ENCODE data around the gene RBM25. TPM values are rescaled to one million over a fixed set of nuclear protein-coding genes. Genes with fewer than 3 reads are reported as not detected.
"Not testable (repeated sequence)": the region's sequence is repeated elsewhere in the genome, so short reads cannot be mapped to it uniquely, and the experiment has no call there.

Gene RBM25
- total RNA-seq, 4 donors from 2014 or later: 28.4 to 34.1 (median 30.1) TPM

DNA sequence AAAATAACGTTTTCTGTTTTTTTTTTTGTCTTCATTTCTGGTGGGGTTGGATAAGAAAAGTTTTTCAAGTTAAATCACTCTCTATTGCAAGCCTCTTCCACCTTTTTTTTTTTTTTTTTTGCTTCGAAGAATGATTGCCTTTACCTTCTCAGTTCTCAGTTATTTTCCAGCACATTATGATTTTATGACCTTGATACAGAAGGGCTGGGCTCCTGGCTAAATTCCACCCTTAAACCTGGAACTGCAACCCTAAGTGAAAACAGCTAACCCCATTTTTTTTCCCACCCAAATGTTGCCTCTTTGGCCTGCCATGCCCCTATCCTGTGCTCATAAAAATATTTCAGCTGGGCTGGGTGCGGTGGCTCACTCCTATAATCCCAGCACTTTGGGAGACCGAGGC is 109.4 kb downstream of the RBM25 start:
- DNase-seq (no peak), ATAC-seq (no peak)
- in situ Hi-C loops (cut with MboI; ENCODE audit: low sequenced_read_pairs in 4 of 4) (loop anchor here in 1 of 4 donors (25.0 kb wide), 1 partner anchor 295 kb away; the partner anchor contains the start of gene NUMB), intact Hi-C loops (cut with DNase I; ENCODE audit: low total_unique reads) (no loop called here)
- Histone ChIP-seq H3K4me3 (no peak overlapping the region), H3K4me1 (peaks cover 0 to 3% of the 10 kb centered on the region in 2 donors), H3K27me3 (no peaks in the 10 kb centered on the region), H3K27ac (no peak overlapping the region), H3K9me3 (no peaks in the 10 kb centered on the region), H3K36me3 (peaks cover 0 to 40% of the 10 kb centered on the region in 2 donors)
- TF ChIP-seq POLR2A (IDR thresholded peaks at IDR 0.05): no peak
- TF ChIP-seq, protein P1, sequence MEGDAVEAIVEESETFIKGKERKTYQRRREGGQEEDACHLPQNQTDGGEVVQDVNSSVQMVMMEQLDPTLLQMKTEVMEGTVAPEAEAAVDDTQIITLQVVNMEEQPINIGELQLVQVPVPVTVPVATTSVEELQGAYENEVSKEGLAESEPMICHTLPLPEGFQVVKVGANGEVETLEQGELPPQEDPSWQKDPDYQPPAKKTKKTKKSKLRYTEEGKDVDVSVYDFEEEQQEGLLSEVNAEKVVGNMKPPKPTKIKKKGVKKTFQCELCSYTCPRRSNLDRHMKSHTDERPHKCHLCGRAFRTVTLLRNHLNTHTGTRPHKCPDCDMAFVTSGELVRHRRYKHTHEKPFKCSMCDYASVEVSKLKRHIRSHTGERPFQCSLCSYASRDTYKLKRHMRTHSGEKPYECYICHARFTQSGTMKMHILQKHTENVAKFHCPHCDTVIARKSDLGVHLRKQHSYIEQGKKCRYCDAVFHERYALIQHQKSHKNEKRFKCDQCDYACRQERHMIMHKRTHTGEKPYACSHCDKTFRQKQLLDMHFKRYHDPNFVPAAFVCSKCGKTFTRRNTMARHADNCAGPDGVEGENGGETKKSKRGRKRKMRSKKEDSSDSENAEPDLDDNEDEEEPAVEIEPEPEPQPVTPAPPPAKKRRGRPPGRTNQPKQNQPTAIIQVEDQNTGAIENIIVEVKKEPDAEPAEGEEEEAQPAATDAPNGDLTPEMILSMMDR (IDR thresholded peaks at IDR 0.05 in 4 of 5, conservative IDR thresholded peaks at IDR 0.05 in 1 of 5): no peak

DNA sequence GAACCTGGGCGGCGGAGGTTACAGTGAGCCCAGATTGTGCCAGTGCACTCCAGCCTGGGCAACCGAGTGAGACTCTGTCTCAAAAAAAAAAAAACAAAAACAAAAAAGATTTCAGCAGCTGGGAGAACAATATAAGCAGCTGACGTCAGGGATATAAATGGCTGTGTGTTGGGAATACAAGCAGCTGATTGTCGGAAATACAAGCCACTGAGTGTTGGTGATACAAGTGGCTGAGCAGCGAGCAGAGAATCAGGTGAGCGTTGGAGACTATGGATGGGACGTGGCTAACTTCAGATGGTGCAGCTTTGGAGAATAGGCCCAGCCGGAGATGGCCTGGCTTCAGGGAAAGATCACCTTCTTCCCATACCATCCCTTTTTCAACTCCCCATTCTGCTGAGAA is 109.9 kb downstream of the RBM25 start:
- in situ Hi-C loops (cut with MboI; ENCODE audit: low sequenced_read_pairs in 4 of 4) (loop anchor here in 1 of 4 donors (25.0 kb wide), 1 partner anchor 294 kb away; the partner anchor contains the start of gene NUMB), intact Hi-C loops (cut with DNase I; ENCODE audit: low total_unique reads) (no loop called here)
- TF ChIP-seq, protein P1 (IDR thresholded peaks at IDR 0.05 in 4 of 5, conservative IDR thresholded peaks at IDR 0.05 in 1 of 5): no peak
- no peak for TF ChIP-seq POLR2A (IDR thresholded peaks at IDR 0.05)
- peaks cover 0 to 42% of the 10 kb centered on the region in 2 donors for H3K36me3 ChIP-seq
- peaks cover 0 to 3% of the 10 kb centered on the region in 2 donors for H3K4me1 ChIP-seq
- no peaks in the 10 kb centered on the region for H3K9me3 ChIP-seq
- H3K27me3 ChIP-seq: no peaks in the 10 kb centered on the region
- peak; percentile 30 to 64 for ATAC-seq
- no peak for DNase-seq
- no peak overlapping the region for H3K4me3 ChIP-seq
- no peak overlapping the region for H3K27ac ChIP-seq

DNA sequence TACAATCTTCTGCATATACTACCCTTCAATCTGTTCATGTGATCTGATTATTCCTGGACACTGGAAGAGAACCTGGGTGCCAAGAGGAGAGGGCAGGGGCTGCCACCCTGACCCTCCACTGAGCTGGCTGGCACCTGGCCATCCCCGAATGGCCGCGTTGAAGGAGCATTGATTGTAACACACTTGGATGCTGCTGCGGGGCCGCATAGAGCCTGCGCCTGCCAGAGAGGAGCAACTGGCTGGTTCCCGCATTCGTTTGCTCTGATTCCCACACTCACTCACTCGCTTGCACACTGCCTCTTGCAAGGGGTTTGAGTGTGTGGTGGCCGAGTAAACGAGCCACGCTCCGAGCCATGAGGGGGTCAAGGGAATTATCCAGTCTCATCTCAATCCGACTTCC is 110.4 kb downstream of the RBM25 start:
- Histone ChIP-seq H3K9me3 (no peaks in the 10 kb centered on the region), H3K4me1 (peaks cover 0 to 3% of the 10 kb centered on the region in 2 donors), H3K36me3 (peaks cover 0 to 47% of the 10 kb centered on the region in 2 donors), H3K27ac (no peak overlapping the region), H3K27me3 (no peaks in the 10 kb centered on the region), H3K4me3 (no peak overlapping the region)
- in situ Hi-C loops (cut with MboI; ENCODE audit: low sequenced_read_pairs in 4 of 4) (loop anchor here in 1 of 4 donors (25.0 kb wide), 1 partner anchor 294 kb away; the partner anchor contains the start of gene NUMB), intact Hi-C loops (cut with DNase I; ENCODE audit: low total_unique reads) (no loop called here)
- no peak for DNase-seq
- no peak for ATAC-seq
- TF ChIP-seq, protein P1 (IDR thresholded peaks at IDR 0.05 in 4 of 5, conservative IDR thresholded peaks at IDR 0.05 in 1 of 5): no peak
- no peak for TF ChIP-seq POLR2A (IDR thresholded peaks at IDR 0.05)

DNA sequence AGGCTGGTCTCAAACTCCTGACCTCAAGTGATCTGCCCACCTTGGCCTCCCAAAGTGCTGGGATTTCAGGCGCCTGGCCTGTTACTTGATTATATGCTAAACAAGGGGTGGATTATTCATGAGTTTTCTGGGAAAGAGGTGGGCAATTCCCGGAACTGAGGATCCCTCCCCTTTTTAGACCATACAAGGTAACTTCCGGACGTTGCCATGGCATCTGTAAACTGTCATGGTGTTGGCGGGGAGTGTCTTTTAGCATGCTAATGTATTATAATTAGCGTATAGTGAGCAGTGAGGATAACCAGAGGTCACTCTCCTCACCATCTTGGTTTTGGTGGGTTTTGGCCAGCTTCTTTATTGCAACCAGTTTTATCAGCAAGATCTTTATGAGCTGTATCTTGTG is 111.5 kb downstream of the RBM25 start:
- DNase-seq, H3K27me3 ChIP-seq, H3K4me3 ChIP-seq, H3K4me1 ChIP-seq, ATAC-seq, H3K27ac ChIP-seq, H3K9me3 ChIP-seq: not testable (repeated sequence)
- H3K36me3 ChIP-seq: peaks cover 0 to 58% of the 10 kb centered on the region in 2 donors
- in situ Hi-C loops (cut with MboI; ENCODE audit: low sequenced_read_pairs in 4 of 4): loop anchor here in 2 of 4 donors (10.0 to 25.0 kb wide), 2 partner anchors 292 to 295 kb away; partner anchors contain the start of gene NUMB (in 1 of the 2)
- intact Hi-C loops (cut with DNase I; ENCODE audit: low total_unique reads): loop anchor here (10.0 kb wide), 1 partner anchor 105 kb away; no protein-coding TSS in a partner anchor

DNA sequence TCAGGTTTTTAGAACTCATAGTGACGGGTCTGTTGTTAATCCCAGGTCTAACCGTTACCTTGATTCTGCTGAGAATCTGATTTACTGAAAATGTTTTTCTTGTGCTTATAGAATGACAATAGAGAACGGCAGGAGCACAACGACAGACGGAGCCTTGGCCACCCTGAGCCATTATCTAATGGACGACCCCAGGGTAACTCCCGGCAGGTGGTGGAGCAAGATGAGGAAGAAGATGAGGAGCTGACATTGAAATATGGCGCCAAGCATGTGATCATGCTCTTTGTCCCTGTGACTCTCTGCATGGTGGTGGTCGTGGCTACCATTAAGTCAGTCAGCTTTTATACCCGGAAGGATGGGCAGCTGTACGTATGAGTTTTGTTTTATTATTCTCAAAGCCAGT is 112.4 kb downstream of the RBM25 start:
- Histone ChIP-seq H3K9me3 (no peaks in the 10 kb centered on the region), H3K4me3 (no peak overlapping the region), H3K36me3 (peaks cover 0 to 64% of the 10 kb centered on the region in 2 donors), H3K27me3 (no peaks in the 10 kb centered on the region), H3K27ac (no peak overlapping the region), H3K4me1 (peaks cover 0 to 3% of the 10 kb centered on the region in 2 donors)
- intact Hi-C loops (cut with DNase I; ENCODE audit: low total_unique reads): loop anchor here (10.0 kb wide), 1 partner anchor 104 kb away; no protein-coding TSS in a partner anchor
- DNase-seq: no peak
- TF ChIP-seq POLR2A (IDR thresholded peaks at IDR 0.05): no peak
- TF ChIP-seq, protein P1 (IDR thresholded peaks at IDR 0.05 in 4 of 5, conservative IDR thresholded peaks at IDR 0.05 in 1 of 5): no peak
- in situ Hi-C loops (cut with MboI; ENCODE audit: low sequenced_read_pairs in 4 of 4): loop anchor here in 2 of 4 donors (10.0 to 25.0 kb wide), 2 partner anchors 292 to 294 kb away; partner anchors contain the start of gene NUMB (in 1 of the 2)
- no peak for ATAC-seq
